CD4-positive, alpha-beta T cell treated with Interleukin-4 for 4 hours (primary cell): Measurements from ENCODE around the gene CHD2.
A peak's percentile ranks its signal among the peaks of the same experiment; 100 is the strongest.

Experiments
- DNase-seq: peaks from one replicate; pipeline ENCODE4 v3.0.0-alpha.2; 2020

Gene CHD2

DNA sequence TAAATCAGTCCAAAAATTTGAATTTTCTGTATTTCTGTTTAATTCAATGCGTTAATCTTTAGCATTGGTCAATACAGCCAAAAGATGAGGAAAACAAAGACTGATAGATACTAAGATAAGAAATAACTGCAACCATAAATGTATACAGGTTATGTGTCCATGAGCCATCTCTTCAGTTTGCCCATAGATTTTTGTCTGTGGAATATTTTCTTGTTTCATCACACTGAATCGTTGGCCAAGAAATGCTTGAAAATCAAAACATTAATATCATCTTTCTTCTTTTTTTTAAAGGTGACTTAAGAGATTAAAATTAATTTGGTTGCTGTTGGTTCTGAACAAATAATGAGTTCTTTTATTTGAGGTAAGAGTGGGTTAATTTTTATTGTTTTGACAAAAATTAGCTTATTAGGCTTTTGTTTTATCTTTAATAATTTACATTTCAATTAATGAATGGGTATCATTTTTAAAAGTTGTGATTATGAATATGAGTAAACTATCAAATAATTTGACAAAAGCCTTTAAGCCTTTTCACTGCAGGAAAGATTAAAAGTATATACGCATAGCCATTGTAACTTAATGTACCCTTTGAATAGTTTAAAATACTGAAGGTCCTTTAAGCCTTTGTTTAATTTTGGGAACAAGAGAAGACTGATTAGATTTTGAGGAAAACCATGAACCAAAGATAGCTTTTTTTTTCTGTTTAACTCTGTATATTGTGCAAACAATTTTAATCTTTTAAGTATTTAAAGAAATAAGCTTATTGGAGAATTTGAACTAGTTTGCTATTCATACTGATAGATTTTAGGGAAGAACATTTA lies 14.7 kb upstream of the CHD2 start:
- no peak for DNase-seq

- no peak for DNase-seq
These were observed 14.0 kb upstream of the CHD2 start for GRCh38 chr15:92886042-92886537.

- DNase-seq: no peak
These were observed 13.3 kb upstream of the CHD2 start for GRCh38 chr15:92886815-92887214.

DNA sequence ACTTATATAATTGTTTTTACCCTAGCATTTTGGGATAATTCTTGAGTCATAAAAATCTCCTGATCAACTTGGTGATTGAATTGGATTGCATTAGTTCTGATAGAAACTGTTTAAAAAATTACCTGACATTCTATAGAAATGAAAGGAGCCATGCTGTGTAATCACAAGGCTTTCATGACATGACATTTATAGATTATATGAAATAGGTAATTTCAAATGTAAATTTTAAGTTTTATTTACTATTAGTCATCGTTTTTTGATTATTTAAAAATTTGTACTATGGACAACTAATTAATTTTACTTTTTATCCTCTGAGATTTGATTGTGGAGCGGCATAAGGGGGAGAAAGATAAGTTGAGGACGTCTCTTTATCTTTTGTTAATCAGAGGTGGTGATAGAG lies 12.3 kb upstream of the CHD2 start:
- DNase-seq: no peak

DNA sequence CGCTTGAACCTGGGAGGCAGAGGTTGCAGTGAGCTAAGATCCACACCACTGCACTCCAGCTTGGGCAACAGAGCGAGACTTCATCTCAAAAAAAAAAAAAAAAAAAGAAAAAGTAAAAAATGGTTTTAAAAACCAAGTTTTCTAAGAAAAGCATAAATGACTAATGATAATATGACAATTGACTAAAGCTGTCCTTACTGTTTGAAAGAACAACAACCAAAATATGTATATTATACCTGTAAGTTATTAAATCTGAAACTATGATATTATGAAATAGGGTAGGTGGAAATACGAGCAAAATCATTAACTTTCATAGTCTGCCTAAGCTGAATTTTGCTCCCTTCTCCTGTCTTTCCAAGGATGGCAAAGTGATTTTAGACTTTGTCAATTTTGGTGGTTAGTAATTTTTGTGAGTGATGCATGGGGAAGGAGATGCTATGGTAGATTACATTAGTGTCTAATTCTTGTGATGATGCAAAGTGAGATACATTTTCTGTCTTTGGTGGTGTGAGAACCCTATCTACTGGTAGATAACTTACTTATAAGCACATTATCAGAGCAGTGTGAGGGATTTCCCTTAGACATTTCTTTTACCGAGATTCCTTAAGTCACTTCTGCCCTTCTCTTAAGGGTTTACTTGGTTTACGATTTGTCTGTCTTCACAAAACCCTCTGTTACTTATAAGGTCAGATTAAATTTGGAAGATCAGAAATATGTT lies 10.6 kb upstream of the CHD2 start:
- DNase-seq: no peak

DNA sequence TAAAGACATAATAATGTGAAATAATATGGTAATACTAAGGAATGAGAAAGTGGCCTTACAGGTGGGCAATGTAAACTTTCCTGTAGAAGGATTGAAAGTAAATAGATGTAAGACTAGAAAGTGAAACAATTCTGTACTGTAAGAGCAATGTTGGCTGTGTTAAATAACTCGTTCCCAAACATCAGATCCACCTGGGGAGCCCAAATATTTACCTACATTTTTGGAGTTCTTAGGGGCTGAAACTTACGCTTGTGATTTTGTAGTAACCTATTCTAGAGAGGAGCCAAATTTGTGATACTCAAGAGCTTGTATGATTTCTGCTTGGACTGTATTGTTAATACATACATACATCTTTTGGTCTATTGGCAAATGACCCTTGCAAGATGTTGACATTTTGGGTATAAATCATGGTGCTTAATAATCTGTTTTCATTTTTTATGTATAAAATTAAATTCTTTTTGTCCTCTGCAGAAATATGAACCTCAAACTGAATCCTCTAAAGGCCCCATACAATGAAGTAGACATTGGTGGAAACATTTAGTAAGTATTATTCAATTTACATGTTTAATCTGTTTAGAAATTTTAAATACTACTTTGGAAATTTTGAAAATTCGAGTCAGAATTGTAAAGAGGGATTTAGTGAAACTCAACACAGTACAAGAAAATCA lies 8.5 kb upstream of the CHD2 start:
- no peak for DNase-seq

DNA sequence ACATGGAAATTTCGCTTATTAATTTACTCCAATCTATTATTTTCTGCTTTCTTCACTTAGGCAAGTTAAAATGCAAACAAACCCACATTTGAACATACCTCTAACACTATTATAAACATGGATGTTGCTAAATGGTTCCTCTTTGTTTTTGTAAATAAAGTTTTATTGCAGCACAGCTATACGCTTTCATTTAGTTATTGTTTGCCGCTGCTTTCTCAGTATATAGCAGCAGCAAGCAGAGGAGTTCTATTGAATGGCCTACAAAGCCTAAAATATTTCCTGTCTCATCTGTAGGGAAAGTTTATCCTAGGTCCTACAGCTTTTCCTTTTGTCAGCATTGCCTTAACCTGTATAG lies 7.9 kb upstream of the CHD2 start:
- DNase-seq: no peak

DNA sequence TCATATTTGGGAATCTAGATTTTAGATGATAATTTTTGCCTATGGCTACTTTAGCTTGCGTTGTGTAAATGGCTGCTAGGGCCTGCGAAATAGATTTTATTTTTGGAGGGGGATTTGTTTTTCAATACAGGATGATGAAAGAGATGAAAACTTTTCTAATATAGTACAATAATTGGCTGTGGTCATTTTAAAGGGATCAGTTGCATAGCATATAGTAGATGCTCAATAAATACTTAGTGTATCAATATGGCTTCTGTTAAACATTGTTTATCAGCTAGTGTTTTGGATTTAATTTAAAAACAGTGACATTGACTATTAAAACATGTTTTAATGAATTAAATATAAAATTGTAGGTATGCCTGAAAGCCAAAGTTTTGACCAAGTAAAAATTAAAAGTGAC lies 6.9 kb upstream of the CHD2 start:
- DNase-seq: no peak

GRCh38 chr15:92896561-92896960 lies 3.6 kb upstream of the CHD2 start:
- no peak for DNase-seq

DNA sequence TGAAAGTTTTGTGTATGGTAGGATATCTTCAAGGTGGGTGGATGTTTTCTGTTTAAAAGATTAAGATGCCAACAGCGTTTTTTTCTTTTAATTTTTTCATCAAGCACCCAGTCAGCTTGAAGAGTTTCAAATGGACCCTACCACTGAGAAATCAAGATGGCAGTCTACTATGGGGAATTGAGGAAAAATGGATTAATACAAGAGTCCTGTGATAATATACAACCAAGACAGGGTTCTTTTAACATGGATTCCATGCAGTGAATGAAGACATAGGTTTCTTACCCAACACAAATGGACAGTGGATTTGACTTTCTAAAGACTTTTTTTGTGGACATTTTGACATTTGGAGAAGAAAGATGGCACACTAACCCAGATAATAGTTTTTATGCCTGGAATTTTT lies 2.5 kb upstream of the CHD2 start:
- no peak for DNase-seq

DNA sequence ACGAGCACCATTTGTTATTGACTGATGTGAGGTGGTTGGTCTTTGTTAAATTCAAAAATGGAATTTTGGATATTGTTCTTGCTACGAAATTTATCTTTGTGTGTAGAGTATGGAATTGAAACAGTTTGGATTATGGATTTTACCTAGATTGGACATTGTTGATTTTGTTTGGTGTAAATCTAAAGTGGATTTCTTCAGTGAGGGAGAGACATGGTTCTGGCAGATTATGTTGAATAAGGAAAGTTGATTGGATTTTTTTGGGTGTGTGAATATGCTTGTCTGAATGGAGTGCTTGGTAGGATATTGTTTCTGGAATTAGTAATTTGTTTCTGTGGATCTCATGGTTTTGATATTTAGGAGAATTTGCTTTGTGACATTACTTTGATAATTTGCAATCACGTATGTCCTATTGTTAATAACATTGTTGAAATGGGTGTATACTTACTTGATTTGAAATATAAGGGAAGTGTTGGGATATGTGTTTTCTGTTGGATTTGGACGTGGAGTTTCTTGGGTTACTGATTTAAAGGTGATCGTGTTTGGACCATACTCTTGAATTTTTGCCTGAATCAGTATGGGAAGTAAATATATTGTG lies 1.0 kb upstream of the CHD2 start:
- DNase-seq: no peak

DNA sequence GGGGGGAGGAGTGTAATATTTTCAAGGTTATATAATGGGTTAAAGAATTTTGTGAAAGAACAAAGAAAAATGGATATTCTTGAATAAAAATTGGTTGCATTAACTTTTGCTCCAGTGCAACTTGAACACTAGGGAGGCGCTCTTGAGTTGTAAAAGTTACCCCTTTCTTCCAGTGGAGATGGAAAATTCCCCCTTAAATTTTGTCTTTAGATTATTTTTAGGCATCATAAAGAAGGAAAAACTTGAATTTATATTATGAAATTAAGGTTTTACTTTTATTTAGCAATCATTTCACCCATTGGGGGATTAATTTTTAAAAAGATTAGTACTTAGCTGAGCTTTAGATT lies 550 bp upstream of the CHD2 start:
- DNase-seq: no peak

GRCh38 chr15:92900731-92901071 lies 577 bp downstream of the CHD2 start:
- no peak for DNase-seq

DNA sequence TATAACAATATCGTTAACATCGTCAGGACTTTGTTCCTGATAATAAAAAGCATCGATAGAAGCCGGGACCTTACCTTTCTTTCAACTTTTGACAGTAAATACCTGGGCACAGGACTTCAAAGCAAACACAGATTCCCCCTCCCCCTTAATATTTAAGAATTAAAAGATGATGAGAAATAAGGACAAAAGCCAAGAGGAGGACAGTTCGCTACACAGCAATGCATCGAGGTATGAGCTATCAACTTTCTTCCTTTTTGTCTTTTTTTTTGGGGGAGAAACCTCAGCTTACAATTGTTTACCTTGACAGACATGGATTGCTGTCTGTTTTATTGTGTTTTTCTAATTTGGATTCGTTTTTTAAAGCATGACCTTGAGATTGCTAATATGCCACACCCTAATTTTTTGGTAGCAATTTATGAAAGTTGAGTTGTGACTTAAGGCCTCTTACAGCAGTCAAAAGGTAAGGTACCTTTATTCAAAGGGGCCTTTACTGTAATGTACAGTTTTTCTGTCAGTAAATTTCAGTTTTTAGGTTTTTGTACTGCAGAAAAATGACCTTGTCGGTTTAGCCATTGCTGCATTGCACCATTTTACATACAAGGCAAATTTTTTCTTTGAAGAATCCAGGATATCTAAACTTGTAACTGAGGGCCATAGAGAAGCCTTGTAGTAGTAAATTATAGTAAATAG lies 1.1 kb downstream of the CHD2 start:
- DNase-seq: no peak

GRCh38 chr15:92901995-92902394 lies 1.9 kb downstream of the CHD2 start:
- DNase-seq: no peak

GRCh38 chr15:92902737-92903593 lies 2.8 kb downstream of the CHD2 start:
- DNase-seq: no peak

GRCh38 chr15:92903631-92903965 lies 3.5 kb downstream of the CHD2 start:
- no peak for DNase-seq

- DNase-seq: peak; percentile 98
These were observed 4.0 kb downstream of the CHD2 start for GRCh38 chr15:92903966-92904721.

DNA sequence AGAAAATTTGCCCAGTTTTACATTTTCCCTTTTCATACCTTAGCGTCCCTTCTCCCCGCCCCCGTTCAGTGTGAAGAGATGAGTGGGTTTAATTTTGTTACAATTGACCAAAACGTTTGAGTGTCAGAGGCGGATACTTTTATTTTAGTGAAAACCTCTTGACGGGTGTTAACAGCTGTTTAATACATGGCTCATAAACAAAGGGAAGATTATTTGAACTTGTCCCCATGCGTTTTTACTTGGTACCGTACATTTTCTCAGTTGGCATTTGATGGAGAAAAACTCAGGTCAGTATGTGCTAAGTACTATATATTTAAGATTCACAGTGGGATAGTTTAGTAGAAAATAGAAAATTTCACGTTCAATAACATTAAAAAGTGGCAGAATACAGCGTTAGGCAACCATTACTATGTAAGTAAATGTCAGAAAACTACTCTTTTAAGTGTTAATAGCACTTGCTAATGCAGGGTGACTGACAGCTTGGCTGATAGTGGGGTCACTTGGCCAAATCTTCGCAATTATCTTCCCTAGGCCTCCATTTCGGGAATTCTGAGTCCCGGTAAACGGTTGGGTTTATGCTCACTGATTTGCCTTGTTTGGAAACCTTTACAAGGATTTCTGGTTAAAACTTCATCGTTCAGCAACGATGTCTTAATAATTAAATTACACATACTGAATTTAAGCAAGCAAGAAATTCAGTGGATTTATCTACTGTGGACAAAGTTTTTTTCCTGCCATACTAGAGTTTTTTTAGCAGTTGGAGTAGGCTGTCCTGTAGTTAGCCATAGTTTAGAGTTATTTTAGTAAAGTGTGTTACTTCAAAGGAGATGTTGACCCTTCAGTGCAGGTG lies 4.8 kb downstream of the CHD2 start:
- DNase-seq: no peak

GRCh38 chr15:92906020-92906419 lies 5.9 kb downstream of the CHD2 start:
- DNase-seq: peak; percentile 53
